ENCODE data around the gene ANXA6.

GRCh38 chr5:151138114-151138513, 19.5 kb downstream of the ANXA6 start:
- TF ChIP-seq, protein P1, sequence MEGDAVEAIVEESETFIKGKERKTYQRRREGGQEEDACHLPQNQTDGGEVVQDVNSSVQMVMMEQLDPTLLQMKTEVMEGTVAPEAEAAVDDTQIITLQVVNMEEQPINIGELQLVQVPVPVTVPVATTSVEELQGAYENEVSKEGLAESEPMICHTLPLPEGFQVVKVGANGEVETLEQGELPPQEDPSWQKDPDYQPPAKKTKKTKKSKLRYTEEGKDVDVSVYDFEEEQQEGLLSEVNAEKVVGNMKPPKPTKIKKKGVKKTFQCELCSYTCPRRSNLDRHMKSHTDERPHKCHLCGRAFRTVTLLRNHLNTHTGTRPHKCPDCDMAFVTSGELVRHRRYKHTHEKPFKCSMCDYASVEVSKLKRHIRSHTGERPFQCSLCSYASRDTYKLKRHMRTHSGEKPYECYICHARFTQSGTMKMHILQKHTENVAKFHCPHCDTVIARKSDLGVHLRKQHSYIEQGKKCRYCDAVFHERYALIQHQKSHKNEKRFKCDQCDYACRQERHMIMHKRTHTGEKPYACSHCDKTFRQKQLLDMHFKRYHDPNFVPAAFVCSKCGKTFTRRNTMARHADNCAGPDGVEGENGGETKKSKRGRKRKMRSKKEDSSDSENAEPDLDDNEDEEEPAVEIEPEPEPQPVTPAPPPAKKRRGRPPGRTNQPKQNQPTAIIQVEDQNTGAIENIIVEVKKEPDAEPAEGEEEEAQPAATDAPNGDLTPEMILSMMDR (optimal IDR thresholded peaks at IDR 0.05 in 1 of 3, IDR thresholded peaks at IDR 0.05 in 1 of 3, conservative IDR thresholded peaks at IDR 0.05 in 1 of 3; ENCODE audit: extremely low read depth in 1 of 3, insufficient read depth in 2 of 3, low read length in 3 of 3) = no peak
- TF ChIP-seq EZH2 (IDR thresholded peaks at IDR 0.05; ENCODE audit: low read length) = no peak
